H9 (cell line): Measurements from ENCODE around the gene DYRK3. TPM values are rescaled to one million over a fixed set of nuclear protein-coding genes. Genes with fewer than 3 reads are reported as not detected.
A peak's percentile ranks its signal among the peaks of the same experiment; 100 is the strongest.

Experiments used
- DNase-seq: peaks from one replicate; pipeline ENCODE4 v3.0.0-alpha.2; 2017
- H2AFZ ChIP-seq: one replicate; pipeline ENCODE4 v1.6.1; 2013; ENCODE audit warnings: mild to moderate bottlenecking, low read length, control low read depth, moderate library complexity
- H2AK5ac ChIP-seq: 2 replicates; pipeline ENCODE4 v1.6.1; 2013; ENCODE audit warnings: low read length, control low read depth, mixed read lengths; ENCODE audit not compliant: insufficient read length
- H2BK120ac ChIP-seq: one replicate; pipeline ENCODE4 v1.6.1; 2013; ENCODE audit warnings: low read depth, mild to moderate bottlenecking, low read length, control low read depth, inconsistent platforms; ENCODE audit not compliant: poor library complexity, severe bottlenecking
- H2BK12ac ChIP-seq: 2 replicates; pipeline ENCODE4 v1.6.1; 2013; ENCODE audit warnings: low read length, control low read depth, mixed read lengths, low read depth; ENCODE audit not compliant: insufficient read length
- H2BK15ac ChIP-seq: 2 replicates; pipeline ENCODE4 v1.6.1; 2013; ENCODE audit warnings: low read depth, low read length, control low read depth
- H2BK20ac ChIP-seq: one replicate; pipeline ENCODE4 v1.6.1; 2013; ENCODE audit warnings: low read depth, mild to moderate bottlenecking, low read length, control low read depth, inconsistent platforms; ENCODE audit not compliant: poor library complexity, severe bottlenecking
- H2BK5ac ChIP-seq: 2 replicates; pipeline ENCODE4 v1.6.1; 2013; ENCODE audit warnings: low read length, control low read depth, mixed read lengths; ENCODE audit not compliant: insufficient read length
- H3K14ac ChIP-seq: 2 replicates; pipeline ENCODE4 v1.6.1; 2013; ENCODE audit warnings: low read length, control low read depth; ENCODE audit not compliant: insufficient read depth
- H3K18ac ChIP-seq: 2 replicates; pipeline ENCODE4 v1.6.1; 2013; ENCODE audit warnings: low read depth, mild to moderate bottlenecking, mixed read lengths, low read length, control low read depth; ENCODE audit not compliant: insufficient read length
- H3K23ac ChIP-seq: 2 replicates; pipeline ENCODE4 v1.6.1; 2013; ENCODE audit warnings: low read length, control low read depth, mixed read lengths, low read depth; ENCODE audit not compliant: insufficient read length
- H3K23me2 ChIP-seq: 2 replicates; pipeline ENCODE4 v1.6.1; 2013; ENCODE audit warnings: low read depth, mild to moderate bottlenecking, mixed read lengths, low read length, control low read depth; ENCODE audit not compliant: insufficient read length, poor library complexity, severe bottlenecking
- H3K27ac ChIP-seq: 2 replicates; pipeline ENCODE4 v1.5.1; 2013; ENCODE audit warnings: low read length, control low read depth, mixed read lengths, low read depth; ENCODE audit not compliant: insufficient read length
- H3K27me3 ChIP-seq: 2 replicates; pipeline ENCODE4 v1.6.1; 2013; ENCODE audit warnings: low read length, control low read depth, inconsistent platforms; ENCODE audit not compliant: insufficient read depth
- H3K4ac ChIP-seq: 2 replicates; pipeline ENCODE4 v1.6.1; 2013; ENCODE audit warnings: low read depth, mild to moderate bottlenecking, control low read depth, inconsistent platforms, low read length, moderate library complexity
- H3K4me1 ChIP-seq: 2 replicates; pipeline ENCODE4 v1.6.1; 2013; ENCODE audit warnings: low read length, control low read depth, inconsistent platforms; ENCODE audit not compliant: insufficient read depth
- H3K4me2 ChIP-seq: 2 replicates; pipeline ENCODE4 v1.6.1; 2013; ENCODE audit warnings: low read length, control low read depth, mixed read lengths; ENCODE audit not compliant: insufficient read length, insufficient read depth
- H3K56ac ChIP-seq: 2 replicates; pipeline ENCODE4 v1.6.1; 2013; ENCODE audit warnings: low read depth, mild to moderate bottlenecking, mixed read lengths, low read length, control low read depth; ENCODE audit not compliant: insufficient read length
- H3K79me1 ChIP-seq: 2 replicates; pipeline ENCODE4 v1.6.1; 2013; ENCODE audit warnings: low read depth, mild to moderate bottlenecking, moderate library complexity, low read length, control low read depth, inconsistent platforms; ENCODE audit not compliant: insufficient read depth, poor library complexity, severe bottlenecking
- H3K79me2 ChIP-seq: 2 replicates; pipeline ENCODE4 v1.6.1; 2013; ENCODE audit warnings: low read length, control low read depth, inconsistent platforms; ENCODE audit not compliant: insufficient read depth
- H3K9ac ChIP-seq: 2 replicates; pipeline ENCODE4 v1.6.1; 2013; ENCODE audit warnings: low read length, control low read depth, mixed read lengths; ENCODE audit not compliant: insufficient read length; ENCODE audit errors: extremely low read depth
- H3K9me3 ChIP-seq: one replicate; pipeline ENCODE4 v1.6.1; 2013; ENCODE audit warnings: low read depth, low read length, inconsistent platforms; ENCODE audit not compliant: control insufficient read depth
- H3T11ph ChIP-seq: one replicate; pipeline ENCODE4 v1.6.1; 2013; ENCODE audit warnings: mild to moderate bottlenecking, low read length, control low read depth, inconsistent platforms
- H4K20me1 ChIP-seq: one replicate; pipeline ENCODE4 v1.6.1; 2013; ENCODE audit not compliant: control insufficient read depth, insufficient read length, insufficient read depth
- H4K5ac ChIP-seq: 2 replicates; pipeline ENCODE4 v1.6.1; 2013; ENCODE audit warnings: low read depth, mild to moderate bottlenecking, mixed read lengths, low read length, control low read depth; ENCODE audit not compliant: insufficient read length
- H4K8ac ChIP-seq: replicated peaks from 2 replicates; pipeline ENCODE4 v1.6.1; 2013; ENCODE audit warnings: low read length, control low read depth, mixed read lengths, low read depth; ENCODE audit not compliant: insufficient read length
- H4K91ac ChIP-seq: 2 replicates; pipeline ENCODE4 v1.6.1; 2013; ENCODE audit warnings: low read depth, mild to moderate bottlenecking, moderate library complexity, mixed read lengths, low read length, control low read depth; ENCODE audit not compliant: insufficient read length
- H3K27ac Mint-ChIP-seq, 3 experiments: 2 replicates in 2 of 3; 3 replicates in 1 of 3; pipeline ENCODE4 v1.8.0; 2020 to 2021; ENCODE audit warnings: mixed read lengths in 3 of 3, mild to moderate bottlenecking in 1 of 3, moderate library complexity in 1 of 3
- H3K27me3 Mint-ChIP-seq: 2 replicates; pipeline ENCODE4 v1.8.0; 2021; ENCODE audit warnings: low read depth, mild to moderate bottlenecking, moderate library complexity, mixed read lengths
- H3K36me3 Mint-ChIP-seq, 3 experiments: 2 replicates in 2 of 3; 3 replicates in 1 of 3; pipeline ENCODE4 v1.8.0; 2020 to 2021; ENCODE audit warnings: low read depth in 3 of 3, mixed read lengths in 3 of 3; ENCODE audit not compliant: insufficient read depth in 1 of 3
- H3K4me1 Mint-ChIP-seq, 2 experiments: 2 replicates each; pipeline ENCODE4 v1.8.0; 2020; ENCODE audit warnings: mixed read lengths in 2 of 2
- H3K4me3 Mint-ChIP-seq, 2 experiments: 2 replicates in 1 of 2; 3 replicates in 1 of 2; pipeline ENCODE4 v1.8.0; 2020 to 2021; ENCODE audit warnings: mild to moderate bottlenecking in 2 of 2, mixed read lengths in 2 of 2, moderate library complexity in 1 of 2
- H3K9me3 Mint-ChIP-seq, 2 experiments: 2 replicates in 1 of 2; 3 replicates in 1 of 2; pipeline ENCODE4 v1.8.0; 2020; ENCODE audit warnings: mild to moderate bottlenecking in 2 of 2, mixed read lengths in 2 of 2, moderate library complexity in 1 of 2
- WGBS: extraction: QIAGEN DNeasy Blood & Tissue Kit; methylation state at CpG from one replicate; pipeline ENCODE4 v1.1.7; 2013; ENCODE audit warnings: missing lambda C conversion rate, low lambda C conversion rate, mixed read lengths; ENCODE audit not compliant: insufficient read length; ENCODE audit errors: extremely low coverage; 5-methylcytosine and 5-hydroxymethylcytosine counted together
- total RNA-seq: library from RNA; stranded (reverse); gene quantifications from 2 replicates; pipeline ENCODE4 v1.2.1, GENCODE V29; 2021
- TF ChIP-seq, protein P1 (sequence below): fragments of 200-600 bp; sonication (generic); conservative IDR thresholded peaks from 3 replicates; pipeline ENCODE4 v1.8.0; 2021; ENCODE audit warnings: antibody characterized with exemption, mild to moderate bottlenecking

DYRK3 gene
- total RNA-seq, 1 experiment from 2014 or later = 4.7 TPM

DNA sequence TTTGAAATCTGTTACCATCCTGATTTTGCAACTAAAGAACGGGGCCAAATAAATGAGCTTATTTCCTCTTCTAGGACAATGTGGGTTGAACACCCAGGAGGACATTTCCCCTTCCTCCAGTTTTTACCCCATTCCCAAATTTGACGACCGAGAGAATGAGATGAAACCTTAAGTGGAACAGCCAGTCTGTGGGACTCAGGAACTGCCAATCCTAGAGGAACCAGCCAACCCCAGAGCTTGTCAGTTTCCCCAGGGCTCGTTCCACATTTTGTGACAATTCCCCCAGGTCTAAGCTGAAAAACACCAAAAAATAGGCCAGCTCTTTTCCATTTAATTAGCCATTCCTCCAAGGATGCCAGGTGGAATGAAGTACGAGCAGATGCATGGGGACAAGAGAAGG, 28.0 kb downstream of the DYRK3 start:
- TF ChIP-seq, protein P1, sequence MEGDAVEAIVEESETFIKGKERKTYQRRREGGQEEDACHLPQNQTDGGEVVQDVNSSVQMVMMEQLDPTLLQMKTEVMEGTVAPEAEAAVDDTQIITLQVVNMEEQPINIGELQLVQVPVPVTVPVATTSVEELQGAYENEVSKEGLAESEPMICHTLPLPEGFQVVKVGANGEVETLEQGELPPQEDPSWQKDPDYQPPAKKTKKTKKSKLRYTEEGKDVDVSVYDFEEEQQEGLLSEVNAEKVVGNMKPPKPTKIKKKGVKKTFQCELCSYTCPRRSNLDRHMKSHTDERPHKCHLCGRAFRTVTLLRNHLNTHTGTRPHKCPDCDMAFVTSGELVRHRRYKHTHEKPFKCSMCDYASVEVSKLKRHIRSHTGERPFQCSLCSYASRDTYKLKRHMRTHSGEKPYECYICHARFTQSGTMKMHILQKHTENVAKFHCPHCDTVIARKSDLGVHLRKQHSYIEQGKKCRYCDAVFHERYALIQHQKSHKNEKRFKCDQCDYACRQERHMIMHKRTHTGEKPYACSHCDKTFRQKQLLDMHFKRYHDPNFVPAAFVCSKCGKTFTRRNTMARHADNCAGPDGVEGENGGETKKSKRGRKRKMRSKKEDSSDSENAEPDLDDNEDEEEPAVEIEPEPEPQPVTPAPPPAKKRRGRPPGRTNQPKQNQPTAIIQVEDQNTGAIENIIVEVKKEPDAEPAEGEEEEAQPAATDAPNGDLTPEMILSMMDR = no peak
- Histone ChIP-seq H2BK15ac (no peak overlapping the region), H2BK120ac (no peak overlapping the region), H2BK20ac (no peak overlapping the region), H3K4ac (no peak overlapping the region), H2AK5ac (no peak overlapping the region), H2BK12ac (no peak overlapping the region), H4K20me1 (no peaks in the 10 kb centered on the region), H2BK5ac (no peak overlapping the region), H4K91ac (no peak overlapping the region), H4K8ac (no peak overlapping the region), H2AFZ (no peak overlapping the region), H3K14ac (no peak overlapping the region), H3K9ac (no peak overlapping the region), H3K4me2 (peak overlapping the region; percentile 64), H3K27ac (no peak overlapping the region), H3K79me2 (no peaks in the 10 kb centered on the region), H3K23me2 (peaks cover 3% of the 10 kb centered on the region), H3K79me1 (no peaks in the 10 kb centered on the region), H3K56ac (no peak overlapping the region), H4K5ac (no peak overlapping the region), H3K23ac (no peak overlapping the region), H3K18ac (no peak overlapping the region), H3T11ph (no peak overlapping the region), H3K27me3 (peaks cover 5% of the 10 kb centered on the region; the same call in 1 of the 2 replicates), H3K9me3 (no peaks in the 10 kb centered on the region), H3K4me1 (no peaks in the 10 kb centered on the region)
- peak overlapping the region in 1 of 2 experiments; percentile 67; a peak in 2 of 5 replicates for H3K4me3 Mint-ChIP-seq
- DNase-seq = no peak
- no peaks in the 10 kb centered on the region for H3K36me3 Mint-ChIP-seq
- no CpG with 5 or more reads among the region's 5 CpGs for WGBS
- H3K9me3 Mint-ChIP-seq = no peaks in the 10 kb centered on the region
- H3K4me1 Mint-ChIP-seq = peaks cover 7 to 14% of the 10 kb centered on the region in 2 experiments
- H3K27me3 Mint-ChIP-seq = peaks cover 71% of the 10 kb centered on the region
- H3K27ac Mint-ChIP-seq = no peak overlapping the region
